HG02763 (cell line): ENCODE data around the gene C6.
"Not testable (repeated sequence)": the region's sequence is repeated elsewhere in the genome, so short reads cannot be mapped to it uniquely, and the experiment has no call there.

Source experiments
- ATAC-seq: cut with Tn5 transposase; IDR thresholded peaks from one replicate; pipeline ENCODE4 v1.9.1; 2021; ENCODE audit warnings: mild to moderate bottlenecking, moderate library complexity; ENCODE audit not compliant: unreplicated experiment

Gene C6

DNA sequence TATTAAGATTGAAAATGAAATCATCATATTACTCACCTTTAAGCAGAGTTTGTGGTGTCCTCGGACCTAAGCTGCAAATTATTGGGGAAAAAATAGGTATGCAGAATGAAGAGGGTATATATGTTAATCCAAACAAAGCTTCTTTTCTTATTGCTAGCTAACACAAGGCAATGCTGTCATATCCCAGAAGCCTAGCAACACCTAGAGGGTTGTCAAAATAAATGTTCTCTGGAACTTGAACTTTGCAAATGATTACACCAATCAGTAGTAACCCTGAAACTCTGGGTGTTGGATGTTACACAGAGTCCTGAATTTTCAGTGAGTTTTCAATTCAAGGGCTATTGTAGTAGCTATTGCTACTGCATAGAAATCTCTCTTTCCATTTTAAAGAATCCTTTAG, at the start of gene C6:
Gene C6, minus strand, starts transcription at position 193 of the 400 bp plus-strand sequence. CDS start 10,302 bp downstream, outside the sequence.
- ATAC-seq: no peak

DNA sequence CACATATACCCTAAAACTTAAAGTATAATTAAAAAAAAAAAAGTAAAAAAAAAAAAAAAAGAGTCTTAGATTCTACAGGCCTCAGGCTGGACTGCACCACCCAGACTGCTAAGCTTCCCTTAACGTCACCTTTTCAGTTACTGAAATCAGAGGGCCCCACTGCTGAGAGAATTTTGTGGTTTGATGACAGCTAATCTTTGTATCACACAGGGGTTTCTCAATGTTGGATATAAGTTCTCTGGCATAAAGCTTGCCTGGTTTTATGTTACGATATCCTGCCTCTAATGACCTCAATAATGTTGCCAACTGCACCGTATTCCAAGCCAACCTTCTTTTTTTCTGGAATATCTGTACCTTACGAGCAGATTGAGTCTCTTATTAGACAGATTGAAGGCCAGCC, 43.1 kb upstream of the C6 start:
- no peak for ATAC-seq

- no peak for ATAC-seq
These were observed 39.8 kb upstream of the C6 start for GRCh38 chr5:41253109-41253508.

- ATAC-seq: no peak
These were observed 38.7 kb upstream of the C6 start for GRCh38 chr5:41252036-41252435.

GRCh38 chr5:41250351-41250987, 37.1 kb upstream of the C6 start:
- ATAC-seq: no peak

GRCh38 chr5:41247135-41247534, 33.8 kb upstream of the C6 start:
- ATAC-seq: no peak

DNA sequence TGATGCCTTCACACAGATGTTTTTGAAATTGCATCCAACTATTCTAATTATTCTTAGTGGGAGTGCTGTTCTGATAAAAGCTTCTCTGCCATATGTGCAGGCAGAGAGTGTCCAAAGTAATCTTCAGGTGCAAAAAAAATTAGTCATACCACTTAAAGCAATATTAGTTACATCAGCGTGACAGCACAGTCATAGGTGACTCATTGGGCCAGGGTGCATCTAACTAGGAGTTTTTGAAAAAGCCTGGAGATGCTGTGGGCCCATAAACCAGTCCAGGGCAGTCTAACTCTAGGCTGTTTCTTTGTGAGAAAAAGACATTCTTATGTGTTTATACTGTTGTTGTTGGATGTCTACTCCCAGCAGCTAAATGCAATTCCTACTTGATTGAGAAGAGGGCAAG, 33.0 kb upstream of the C6 start:
- ATAC-seq: no peak

GRCh38 chr5:41243558-41243957, 30.2 kb upstream of the C6 start:
- no peak for ATAC-seq

DNA sequence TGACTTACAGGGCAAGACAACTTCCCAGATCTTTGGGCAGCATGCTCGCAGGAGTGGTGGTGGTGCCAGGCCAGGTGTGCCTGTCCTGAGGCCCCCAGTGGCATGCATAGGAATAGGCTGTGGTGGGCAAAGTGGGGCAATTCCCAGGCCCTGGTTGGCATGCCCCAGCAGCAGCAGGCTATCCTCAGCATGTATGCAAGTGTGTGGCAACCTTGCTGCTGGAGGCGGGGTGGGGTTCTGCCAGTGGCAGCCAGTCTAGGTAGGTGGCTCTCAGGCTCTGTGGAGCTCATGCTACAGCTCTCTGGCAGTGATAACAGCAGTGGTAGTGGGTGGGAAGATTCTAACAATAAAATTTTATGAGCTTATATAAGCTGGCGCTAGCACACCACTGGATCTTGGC, 27.7 kb upstream of the C6 start:
- ATAC-seq: no peak

DNA sequence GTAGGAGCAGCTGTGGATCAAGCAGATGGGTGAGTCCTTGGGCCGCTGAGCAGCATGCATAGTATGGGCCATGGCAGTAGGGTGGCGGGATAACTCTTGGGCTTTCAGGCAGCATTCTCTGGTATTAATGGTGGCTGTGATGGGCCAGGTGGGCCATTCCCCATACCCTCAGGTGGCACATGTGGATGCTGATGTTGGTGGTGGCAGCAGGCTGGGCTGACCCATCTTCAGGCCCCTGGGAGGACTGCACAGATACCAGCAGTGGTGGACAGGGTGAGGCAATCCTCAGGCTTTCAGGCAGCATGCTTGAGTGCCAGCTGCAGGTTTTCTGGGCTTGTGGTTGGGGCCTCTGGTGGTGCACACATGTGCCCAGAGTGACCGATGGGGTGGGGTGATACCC, 27.1 kb upstream of the C6 start:
- no peak for ATAC-seq

DNA sequence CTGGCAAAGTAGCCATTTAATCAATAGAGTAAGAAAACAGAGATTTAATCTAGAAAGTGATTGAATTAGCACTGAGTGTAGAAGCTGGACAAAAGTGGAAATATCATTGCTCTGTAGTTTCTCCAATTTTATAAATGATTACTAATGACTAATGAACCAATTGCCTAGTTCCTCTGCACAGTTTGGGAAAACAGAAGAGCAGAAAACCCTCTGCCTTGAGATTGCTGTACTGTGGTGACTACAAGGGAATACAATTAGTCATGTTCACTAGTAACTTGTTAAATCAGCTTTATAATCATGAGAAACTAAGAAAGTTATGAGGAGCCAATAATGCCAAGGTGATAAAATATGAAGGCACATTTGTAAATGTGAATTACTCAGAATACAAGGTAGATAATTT, 21.1 kb upstream of the C6 start:
- no peak for ATAC-seq

DNA sequence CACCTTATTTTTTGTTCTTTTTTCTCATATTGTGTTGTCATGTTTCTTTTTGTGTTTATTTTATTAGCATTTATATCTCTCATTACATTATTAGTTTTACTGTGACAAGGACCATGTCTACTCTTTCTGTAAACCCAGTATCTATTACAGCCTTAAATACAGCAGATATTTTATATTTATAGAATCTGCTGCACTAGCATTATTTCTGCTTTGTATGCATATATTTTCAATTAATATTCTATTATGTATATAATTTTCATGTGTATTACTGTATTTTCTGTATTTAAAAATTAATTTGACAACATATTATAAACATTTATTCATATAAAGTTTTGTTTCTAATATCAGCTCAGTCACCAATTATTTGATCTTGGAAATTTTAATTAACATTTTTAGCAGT, 19.5 kb upstream of the C6 start:
- ATAC-seq: no peak

DNA sequence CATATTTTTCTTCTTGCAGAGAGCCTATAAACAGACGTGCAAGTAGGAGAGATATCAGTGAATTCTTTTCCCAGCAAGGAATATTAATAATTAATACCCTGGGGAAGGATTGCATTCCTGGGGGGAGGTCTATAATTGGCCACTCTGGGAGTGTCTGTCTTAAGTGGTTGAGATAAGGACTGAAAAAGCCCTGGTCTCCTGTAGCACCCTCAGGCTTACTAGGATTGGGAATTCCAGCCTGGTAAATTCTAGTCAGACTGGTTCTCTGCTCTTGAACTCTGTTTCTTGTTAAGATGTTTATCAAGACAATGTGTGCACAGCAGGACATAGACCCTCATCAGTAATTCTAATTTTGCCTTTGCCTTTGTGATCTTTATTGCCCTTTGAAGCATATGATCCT, 16.9 kb upstream of the C6 start:
- ATAC-seq: not testable (repeated sequence)

DNA sequence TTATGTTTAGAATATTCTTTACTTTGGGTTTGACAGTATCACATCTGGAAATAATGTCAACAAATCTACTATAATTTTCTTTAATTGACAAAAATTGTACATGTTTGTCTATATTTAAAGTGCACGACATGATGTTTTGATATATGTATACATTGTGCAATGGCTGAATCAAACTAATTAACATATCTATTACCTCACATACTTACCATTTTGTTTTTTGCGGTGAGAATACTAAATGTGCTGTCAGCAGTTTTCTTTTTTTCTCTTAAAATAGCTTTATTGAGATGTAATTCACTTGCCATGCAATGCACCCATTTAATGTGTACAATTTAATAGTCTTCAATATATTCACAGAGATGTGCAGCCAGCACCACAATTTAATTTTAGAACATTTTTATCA, 10.6 kb upstream of the C6 start:
- ATAC-seq: no peak

GRCh38 chr5:41219658-41220269, 6.4 kb upstream of the C6 start:
- no peak for ATAC-seq

DNA sequence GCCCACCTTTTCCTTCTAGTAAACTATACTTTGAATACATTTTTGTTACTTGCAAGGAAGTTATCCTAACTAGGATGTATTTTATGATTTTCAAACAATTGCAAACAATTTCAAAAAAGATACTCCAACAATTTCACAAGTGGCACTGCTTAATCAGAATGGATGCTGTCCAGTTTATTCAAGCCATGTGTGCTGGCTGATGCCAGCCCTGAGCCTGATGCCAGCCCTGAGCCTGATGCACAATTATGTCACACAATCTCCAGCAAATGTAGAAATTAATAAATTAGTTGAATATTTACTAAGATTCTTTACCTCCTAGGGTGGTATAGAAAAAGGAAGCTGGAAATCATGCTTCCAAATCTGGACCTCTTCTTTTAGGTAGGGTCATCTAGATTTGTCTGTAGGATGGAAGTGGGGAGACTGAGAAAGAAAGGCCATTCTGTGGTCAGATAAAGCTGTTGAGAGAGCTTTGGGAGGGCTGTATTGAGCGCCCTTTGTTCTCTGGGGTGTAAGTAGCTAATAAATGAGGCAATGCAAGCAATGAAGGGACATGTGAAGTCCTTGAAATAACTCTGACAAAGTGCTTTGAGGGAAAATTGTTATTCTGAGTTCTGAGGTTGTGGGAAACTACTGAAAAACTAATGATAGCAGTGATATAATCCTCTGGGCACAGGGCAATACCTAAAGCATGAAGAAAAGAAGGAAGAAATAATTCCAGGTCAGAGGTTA, 5.8 kb upstream of the C6 start:
- no peak for ATAC-seq

GRCh38 chr5:41214182-41214581, 850 bp upstream of the C6 start:
- no peak for ATAC-seq

GRCh38 chr5:41212935-41213334, 397 bp downstream of the C6 start:
- no peak for ATAC-seq

- ATAC-seq: no peak
These were observed 1.9 kb downstream of the C6 start for GRCh38 chr5:41211417-41211816.

GRCh38 chr5:41205475-41205874, 7.9 kb downstream of the C6 start:
- not testable (repeated sequence) for ATAC-seq

DNA sequence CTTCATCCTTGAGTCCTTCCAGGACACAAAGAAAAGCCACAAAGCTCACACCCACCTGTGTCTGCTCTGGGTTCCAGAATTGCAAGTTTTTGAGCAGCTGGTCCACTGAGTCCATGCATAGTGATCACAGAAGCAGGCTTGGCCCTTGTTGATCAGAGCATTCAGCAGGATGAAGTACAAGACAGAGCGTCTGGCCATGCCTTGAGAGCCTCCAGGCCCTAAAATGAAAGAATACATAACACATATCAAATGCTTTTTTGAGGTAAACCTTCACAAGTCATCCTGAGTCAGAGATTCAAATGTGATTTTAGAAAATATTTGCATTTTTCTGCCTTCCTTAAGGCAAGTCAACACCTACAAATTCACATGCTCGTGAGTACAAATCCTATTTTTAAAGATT, 10.3 kb downstream of the C6 start:
- ATAC-seq: no peak

- ATAC-seq: no peak
These were observed 12.1 kb downstream of the C6 start for GRCh38 chr5:41201082-41201772.
